Measurements from ENCODE around the gene NEURL4.

DNA sequence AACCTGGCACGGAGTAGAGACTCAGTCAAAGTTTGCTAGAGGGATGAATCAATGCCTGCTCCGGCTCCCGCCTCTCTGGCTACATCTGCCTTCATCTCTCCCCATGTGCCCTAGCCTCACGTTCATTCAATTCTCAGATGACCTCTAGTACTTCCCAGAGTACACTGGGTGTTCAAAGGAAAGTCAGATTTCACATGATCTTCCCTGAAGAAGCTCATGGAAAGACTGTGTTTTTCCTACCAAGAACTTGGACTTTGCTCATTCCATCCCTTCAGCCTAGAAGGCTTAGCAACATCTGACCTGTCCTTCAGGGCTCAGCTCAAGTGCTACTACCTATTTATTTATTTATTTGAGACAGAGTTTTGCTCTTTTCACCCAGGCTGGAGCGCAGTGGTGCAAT lies 40.7 kb upstream of the NEURL4 start:
- TF ChIP-seq, protein P1, sequence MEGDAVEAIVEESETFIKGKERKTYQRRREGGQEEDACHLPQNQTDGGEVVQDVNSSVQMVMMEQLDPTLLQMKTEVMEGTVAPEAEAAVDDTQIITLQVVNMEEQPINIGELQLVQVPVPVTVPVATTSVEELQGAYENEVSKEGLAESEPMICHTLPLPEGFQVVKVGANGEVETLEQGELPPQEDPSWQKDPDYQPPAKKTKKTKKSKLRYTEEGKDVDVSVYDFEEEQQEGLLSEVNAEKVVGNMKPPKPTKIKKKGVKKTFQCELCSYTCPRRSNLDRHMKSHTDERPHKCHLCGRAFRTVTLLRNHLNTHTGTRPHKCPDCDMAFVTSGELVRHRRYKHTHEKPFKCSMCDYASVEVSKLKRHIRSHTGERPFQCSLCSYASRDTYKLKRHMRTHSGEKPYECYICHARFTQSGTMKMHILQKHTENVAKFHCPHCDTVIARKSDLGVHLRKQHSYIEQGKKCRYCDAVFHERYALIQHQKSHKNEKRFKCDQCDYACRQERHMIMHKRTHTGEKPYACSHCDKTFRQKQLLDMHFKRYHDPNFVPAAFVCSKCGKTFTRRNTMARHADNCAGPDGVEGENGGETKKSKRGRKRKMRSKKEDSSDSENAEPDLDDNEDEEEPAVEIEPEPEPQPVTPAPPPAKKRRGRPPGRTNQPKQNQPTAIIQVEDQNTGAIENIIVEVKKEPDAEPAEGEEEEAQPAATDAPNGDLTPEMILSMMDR (conservative IDR thresholded peaks at IDR 0.05) = no peak
- no peak for TF ChIP-seq ZFX (IDR thresholded peaks at IDR 0.05)
